ENCODE data around the gene SPO11.
A peak's percentile ranks its signal among the peaks of the same experiment; 100 is the strongest.

The SPO11 gene

GRCh38 chr20:57392512-57393271 lies 63.1 kb downstream of the SPO11 start:
- peak; percentile 35 to 41 for ATAC-seq

Data from activated CD4-positive, CD25-positive, alpha-beta regulatory T cell treated with anti-CD3 and anti-CD28 coated beads, Interleukin-2, amount 50 U/mL, for 24 hours (primary cell).